GM18909 (cell line): ENCODE measurements around the gene CRYBB1.
"Not testable (repeated sequence)": the region's sequence is repeated elsewhere in the genome, so short reads cannot be mapped to it uniquely, and the experiment has no call there.

ENCODE experiments used
- ATAC-seq: cut with Tn5 transposase; IDR thresholded peaks from one replicate; pipeline ENCODE4 v1.9.1; 2021; ENCODE audit warnings: mild to moderate bottlenecking; ENCODE audit not compliant: unreplicated experiment, poor library complexity

CRYBB1 gene

GRCh38 chr22:26642465-26643417, 24.9 kb upstream of the CRYBB1 start:
- no peak for ATAC-seq

- no peak for ATAC-seq
Observed at GRCh38 chr22:26636296-26636695, 18.5 kb upstream of the CRYBB1 start.

DNA sequence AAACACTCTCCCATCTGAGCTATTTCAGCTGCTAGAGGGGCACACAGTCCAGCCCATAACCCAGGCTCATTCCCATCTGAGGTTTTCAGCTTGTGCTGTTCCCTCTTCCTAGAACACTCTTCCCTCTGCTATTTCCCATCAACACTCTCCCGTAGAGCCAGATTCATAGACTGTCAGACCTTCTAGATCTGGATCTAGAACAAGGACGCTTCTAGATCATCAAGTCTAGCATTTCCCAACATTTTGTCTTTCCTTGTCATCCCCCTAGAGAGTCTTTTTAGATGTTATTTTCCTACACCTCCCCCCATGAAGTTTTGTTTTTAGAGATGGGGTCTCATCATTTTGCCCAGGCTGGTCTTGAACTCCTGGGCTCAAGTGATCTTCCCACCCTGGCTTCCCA, 17.3 kb upstream of the CRYBB1 start:
- ATAC-seq: no peak

DNA sequence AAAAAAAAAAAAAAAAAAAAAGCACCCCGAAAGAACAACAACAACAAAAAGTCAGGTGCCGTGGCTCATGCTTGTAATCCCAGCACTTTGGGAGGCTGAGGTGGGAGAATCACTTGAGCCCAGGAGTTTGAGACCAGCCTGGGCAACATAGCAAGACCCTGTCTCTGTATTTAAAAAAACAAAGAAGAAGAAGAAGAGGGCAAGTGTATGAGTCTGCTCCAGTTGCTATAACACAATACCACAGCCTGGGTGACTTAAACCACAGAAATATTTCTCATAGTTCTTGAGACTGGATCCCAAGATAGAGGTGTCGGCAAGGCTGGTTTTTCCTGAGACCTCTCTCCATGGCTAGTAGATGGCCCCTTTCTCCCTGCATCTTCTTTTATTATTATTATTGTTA, 16.4 kb upstream of the CRYBB1 start:
- ATAC-seq: no peak

GRCh38 chr22:26632422-26633155, 14.8 kb upstream of the CRYBB1 start:
- no peak for ATAC-seq

DNA sequence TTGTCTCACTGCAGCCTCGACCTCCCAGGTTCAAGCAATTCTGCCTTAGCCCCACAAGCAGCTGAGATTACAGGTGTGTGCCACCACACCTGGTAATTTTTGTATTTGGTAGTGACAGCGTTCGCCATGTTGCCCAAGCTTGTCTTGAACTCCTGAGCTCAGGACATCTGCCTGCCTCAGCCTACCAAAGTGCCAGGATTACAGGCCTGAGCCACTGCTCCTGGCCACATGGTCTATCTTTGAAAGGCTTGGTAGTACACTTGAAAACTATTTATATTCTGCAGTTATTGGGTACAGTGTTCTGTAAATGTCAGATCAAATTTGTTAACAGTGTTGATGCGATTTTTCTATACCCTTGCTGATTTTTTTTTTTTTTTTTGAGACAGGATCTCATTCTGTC, 13.5 kb upstream of the CRYBB1 start:
- ATAC-seq: no peak

GRCh38 chr22:26629988-26630761, 12.3 kb upstream of the CRYBB1 start:
- no peak for ATAC-seq

DNA sequence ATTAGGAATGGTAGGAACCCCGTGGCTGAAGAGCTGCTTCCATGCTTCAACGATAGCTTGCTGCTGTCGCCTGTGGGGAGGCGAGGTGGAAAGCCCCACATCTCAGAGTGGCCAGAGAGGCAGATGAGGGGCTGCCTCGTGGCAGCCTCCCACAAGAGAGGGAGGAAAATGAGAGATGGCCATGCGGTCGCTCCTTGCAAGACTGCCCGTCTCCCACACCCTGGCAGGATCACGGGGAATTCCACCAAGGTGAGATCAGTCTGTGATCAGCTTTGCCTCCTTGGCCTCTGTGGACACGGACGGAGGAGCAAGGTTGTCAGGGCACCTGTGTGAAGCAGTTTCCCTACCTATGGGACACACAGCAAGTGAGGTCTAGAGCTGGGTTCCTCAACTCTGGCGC, 7.0 kb upstream of the CRYBB1 start:
- no peak for ATAC-seq

DNA sequence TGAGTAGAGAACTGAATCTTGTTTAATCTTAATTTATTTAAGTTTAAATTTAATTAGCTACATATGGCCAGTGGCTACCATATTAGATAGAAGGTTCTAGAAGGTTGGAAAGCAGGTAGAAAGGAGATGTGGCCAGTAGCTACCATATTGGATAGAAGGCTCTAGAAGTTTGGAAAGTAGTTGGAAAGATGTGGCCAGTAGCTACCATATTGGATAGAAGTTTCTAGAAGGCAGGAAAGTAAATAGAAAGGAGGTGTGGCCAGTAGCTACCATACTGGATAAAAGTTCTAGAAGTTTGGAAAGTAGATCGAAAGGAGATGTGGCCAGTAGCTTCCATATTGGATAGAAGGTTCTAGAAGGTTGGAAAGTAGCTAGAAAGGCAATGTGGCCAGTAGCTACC, 6.2 kb upstream of the CRYBB1 start:
- no peak for ATAC-seq

DNA sequence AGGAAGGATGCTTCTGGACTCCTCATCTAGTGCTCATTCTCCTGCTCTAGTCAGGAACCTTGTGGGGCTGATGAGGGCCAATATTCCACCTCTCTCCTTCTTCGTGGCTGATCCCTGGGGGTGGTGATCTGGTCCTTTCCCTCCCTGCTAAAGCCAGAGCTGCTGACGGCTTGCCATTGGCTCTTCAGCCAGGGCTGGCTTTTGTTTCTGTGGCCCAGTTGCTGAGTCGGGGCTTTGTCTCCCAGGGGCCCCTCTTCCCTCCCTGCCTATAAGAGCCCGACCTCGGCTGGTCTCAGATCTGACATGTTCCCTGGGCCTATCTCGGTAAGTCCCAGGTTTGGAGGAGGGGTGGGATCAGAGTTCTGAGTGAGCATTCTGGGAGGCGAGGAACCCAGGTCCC, 3.8 kb upstream of the CRYBB1 start, which contains the start of gene CRYBA4:
CRYBA4 (plus strand) TSS at position 301 of the 400 bp plus-strand sequence. CDS start 634 bp downstream, outside the sequence.
- ATAC-seq: no peak

GRCh38 chr22:26620197-26620596, 2.4 kb upstream of the CRYBB1 start:
- no peak for ATAC-seq

DNA sequence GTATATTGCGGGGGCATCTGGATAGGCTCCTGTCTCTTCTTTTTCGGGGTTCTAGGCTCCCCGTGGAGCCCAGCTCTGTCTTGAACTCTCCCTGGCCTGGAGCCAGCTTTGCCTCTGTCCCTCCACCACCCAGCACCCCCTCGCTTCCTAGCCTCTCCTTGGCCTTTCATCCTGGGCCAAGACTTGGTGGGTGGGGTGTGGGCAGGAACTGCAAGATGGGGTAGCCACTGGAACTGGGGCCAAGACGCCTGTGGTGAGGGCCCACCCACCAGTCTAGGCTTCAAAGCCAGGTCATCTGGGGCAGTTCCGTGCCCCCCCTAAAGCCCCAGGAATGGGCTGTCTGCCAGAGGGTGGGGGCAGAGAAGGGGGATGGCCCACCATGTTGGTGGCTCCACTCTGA, 1.7 kb upstream of the CRYBB1 start:
- no peak for ATAC-seq

DNA sequence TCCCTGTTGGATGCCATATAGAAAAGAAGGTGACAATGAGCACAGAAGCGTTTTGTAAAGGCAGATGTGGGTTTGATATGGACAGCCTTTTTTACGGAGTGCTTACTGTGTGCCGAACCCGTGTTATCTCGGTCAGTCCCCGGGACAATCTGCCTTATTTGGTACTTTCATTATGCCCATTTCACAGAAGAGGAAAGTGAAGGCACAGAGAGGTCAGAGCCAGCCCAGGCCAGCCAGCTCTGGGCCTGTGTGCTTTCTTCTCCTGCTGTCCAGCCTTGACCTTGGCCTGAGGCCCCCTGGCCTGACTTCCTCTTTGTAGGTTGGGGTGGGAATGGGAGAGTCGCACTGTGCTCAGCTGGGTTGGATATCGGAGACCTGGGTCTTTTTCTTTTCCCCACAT, 628 bp upstream of the CRYBB1 start:
- ATAC-seq: no peak

DNA sequence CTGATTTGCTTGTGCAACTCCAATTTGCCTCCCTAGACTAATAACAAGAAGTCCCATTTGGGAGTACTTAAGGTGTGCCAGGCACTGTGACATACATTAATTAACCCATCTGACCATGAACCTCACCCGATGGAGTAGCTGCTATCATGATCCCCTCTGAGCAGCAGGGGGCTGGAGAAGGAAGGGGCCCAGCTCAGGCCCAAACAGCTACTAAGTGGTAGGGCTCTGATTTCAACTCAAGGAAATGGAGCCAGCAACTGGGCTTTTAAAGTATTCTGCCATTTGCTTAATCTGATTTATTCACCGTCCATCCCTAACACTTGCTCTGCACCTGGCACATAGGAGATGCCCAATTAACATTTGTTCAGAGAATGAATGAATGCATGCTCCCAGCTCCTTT, 1.2 kb downstream of the CRYBB1 start:
- ATAC-seq: no peak

GRCh38 chr22:26615830-26616435, 1.9 kb downstream of the CRYBB1 start:
- ATAC-seq: no peak

DNA sequence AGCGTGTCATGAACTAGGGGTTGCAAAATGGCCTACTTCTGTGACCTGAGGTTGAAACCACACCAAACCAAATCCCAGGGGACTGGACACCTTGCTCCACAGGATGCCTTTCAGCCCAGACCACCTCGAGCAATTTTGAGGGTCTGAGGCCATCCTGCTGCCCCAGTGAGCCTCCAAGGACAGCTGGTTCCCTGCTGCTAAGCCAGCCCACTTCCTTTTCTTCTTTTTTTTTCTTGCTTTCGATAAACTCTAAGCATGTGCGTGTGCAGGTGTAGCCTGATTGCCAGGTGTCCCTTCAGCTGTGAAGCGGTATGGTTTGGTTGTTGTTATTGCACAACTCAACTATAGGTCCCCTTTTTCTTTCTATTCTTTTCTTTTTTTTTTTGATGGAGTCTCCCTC, 2.7 kb downstream of the CRYBB1 start:
- ATAC-seq: no peak

- no peak for ATAC-seq
Observed at GRCh38 chr22:26614322-26614721, 3.5 kb downstream of the CRYBB1 start.

DNA sequence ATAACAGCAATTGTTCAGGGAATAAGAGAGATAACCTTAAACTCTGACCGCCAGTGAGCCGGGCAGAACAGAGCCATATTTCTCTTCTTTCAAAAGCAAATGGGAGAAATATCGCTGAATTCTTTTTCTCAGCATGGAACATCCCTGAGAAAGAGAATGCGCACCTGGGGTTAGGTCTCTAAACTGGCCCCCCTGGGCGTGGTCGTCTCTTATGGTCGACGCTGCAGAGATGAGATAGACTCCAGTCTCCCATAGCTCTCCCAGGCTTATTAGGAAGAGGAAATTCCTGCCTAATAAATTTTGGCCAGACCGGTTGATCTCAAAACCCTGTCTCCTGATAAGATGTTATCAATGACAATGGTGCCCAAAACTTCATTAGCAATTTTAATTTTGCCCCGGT, 4.1 kb downstream of the CRYBB1 start:
- not testable (repeated sequence) for ATAC-seq

GRCh38 chr22:26612652-26613051, 5.2 kb downstream of the CRYBB1 start:
- no peak for ATAC-seq

DNA sequence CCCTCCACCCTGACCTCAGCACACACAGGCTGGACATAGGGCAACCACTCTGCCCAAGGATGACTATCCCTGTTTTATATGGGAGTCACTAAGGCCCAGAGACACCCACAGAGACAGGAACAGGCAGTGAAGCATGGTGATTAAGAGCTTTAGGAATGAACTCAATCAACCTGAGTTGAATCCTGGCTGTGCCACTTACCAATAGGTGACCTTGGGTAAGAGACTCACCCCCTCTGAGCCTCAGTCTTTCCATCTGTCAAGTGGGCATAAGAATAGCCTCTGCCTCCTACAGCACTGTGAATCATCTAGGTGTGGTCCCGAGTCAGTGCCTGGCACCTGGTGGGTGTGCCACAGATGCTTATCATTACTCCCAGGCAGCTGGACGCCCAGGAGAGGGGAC, 6.8 kb downstream of the CRYBB1 start:
- no peak for ATAC-seq
